Activated CD8-positive, alpha-beta memory T cell treated with anti-CD3 and anti-CD28 coated beads for 24 hours (primary cell): Measurements from ENCODE around the gene ROGDI.

Experiments
- DNase-seq: peaks from one replicate; pipeline ENCODE4 v3.0.0-alpha.2; 2020

Gene ROGDI

DNA sequence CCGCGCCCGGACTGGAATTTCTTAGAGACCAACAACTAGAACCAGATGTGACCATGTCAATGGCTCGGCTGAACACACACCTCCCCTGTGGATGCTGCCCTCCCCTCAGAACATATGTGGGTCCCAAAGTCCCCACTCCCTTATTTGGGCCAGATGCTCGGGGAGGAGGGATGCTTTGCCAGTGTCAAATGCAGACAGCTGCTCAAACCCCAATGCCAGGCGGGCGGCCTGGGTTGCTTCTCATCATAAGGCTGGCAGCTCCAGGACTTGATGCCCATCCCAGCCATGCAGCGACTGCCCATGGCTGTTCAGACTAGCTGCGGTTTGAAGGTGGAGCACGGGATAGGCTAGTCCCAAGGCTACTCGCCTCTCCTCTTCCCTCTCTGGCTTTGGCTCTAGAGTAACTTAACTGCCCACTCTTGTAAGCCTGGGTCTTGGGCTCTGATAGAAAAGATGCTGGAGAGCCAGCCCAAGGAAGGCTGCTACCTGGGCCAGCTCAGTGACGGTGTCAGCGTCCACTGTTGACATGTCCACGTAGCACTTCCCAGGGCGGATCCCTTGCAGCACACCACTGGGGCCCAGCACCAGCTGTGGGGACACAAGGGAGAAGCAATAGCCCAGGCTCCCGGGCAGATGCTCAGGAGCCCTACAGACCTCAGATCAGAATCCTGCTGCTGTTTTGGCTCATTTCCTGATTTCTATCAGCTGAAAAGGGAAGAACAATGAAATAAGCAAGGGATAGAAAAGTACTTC is 11.0 kb upstream of the ROGDI start:
- DNase-seq: no peak

DNA sequence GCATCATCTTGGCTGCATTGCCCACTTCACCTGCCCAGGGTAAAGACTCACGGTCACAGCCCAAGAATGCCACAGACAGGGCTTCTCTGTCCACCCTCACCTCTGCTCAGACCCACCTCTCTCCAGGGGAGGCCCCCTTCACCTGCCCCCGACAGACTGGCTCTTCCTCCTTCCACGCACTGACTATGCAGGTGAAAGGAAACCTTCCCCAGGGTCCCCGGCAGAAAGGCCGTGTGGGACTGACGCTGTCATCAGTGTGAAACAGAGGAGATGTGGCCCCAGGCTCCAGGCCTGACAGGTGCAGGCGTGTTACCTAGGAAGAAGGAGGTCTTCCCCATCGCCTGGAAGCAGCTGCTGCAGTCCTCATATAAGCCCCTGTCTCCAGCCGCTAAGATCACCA is 9.3 kb upstream of the ROGDI start:
- no peak for DNase-seq

DNA sequence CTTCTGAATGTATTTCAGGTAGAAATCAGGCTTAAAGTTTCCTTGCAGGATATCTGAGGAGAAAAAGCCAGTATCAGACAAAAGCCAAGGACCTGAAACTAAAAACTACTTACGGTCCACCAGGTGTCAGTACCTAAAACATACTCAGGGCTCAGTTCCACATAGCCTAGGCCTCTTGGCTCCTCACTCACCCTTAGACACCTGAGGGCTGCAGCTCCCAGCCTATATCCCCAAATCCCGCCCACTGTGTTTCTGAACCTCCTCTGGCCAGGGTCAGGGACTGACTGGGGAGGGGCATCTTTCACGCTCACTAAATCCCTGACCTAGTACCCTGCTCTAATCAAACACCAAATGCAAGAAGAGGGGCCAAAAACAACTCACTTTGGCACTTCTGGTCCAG is 8.8 kb upstream of the ROGDI start:
- DNase-seq: no peak

DNA sequence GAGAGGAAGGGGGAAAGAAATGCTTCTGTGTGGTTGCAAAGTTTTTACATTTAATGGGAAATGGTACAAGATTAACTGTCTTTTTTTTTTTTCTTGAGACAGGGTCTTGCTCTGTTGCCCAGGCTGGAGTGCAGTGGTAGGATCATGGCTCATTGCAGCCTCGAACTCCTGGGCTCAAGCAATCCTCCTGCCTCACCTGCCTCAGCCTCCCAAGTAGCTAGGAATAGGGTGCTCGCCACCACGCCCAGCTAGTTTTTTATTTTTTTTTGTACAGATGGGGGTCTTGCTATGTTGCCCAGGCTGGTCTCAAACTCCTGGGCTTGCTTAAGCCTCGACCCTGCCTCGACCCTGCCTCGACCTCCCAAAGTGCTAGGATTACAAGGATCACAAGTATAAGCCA is 3.8 kb upstream of the ROGDI start:
- no peak for DNase-seq

DNA sequence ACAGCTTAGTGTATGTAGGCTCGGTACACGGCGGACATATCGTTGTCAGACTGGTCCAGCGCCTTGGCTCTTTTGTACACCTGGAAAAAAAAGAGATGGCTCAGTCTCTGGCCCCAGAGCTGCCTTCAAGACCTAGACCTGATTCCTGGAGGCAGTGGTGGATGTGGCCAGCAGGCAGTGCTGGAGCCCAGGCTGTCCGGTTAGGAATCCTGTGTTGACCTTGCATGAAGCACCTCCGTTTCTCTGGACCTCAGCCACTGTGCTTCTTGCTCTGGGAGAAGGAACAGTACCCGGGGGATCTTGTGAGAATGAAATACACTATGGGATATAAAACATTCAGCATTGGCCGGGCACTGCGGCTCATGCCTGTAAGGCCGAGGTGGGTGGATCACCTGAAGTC is 2.8 kb upstream of the ROGDI start:
- no peak for DNase-seq

DNA sequence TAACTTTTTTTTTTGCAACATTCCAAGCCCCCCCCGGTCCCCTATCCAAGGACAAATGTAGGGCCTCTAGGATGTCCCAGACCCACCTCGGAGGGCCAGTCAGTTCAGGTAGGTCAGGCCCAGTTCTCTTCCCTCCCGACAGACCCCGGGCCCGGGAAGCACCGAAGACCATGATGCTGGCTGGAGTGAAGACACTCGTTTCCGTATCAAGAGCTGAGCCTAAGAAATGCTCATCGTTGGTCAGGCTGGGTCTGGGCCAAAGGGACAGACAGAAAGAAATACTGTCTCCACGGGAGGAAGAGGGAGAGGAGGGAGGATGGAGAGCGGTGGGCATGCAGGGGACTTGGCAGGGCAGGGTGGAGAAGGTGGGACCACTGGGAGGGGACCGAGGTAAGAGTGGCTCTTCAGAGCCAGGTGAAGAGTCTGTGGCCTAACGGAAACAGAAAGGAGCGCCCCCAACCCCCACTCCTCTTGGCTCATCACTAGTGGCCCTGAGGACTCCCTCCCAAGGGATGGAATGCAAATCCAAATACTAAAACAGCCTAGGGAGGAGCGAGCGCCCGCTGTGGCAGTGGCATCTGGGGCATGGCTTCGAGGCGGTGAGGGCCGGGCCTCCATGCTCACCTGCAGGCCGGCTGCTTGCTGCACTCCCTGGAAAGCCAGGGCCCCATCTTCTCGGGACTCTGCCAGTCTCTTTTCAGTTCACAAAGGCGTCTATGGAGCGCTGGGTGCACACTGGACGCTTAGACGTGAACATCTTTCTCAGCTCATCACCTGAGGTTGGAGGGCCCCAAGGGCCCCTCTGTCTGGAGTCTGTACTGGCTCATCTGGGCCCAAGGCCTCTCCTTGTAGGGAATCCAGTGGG is 1.7 kb upstream of the ROGDI start:
- DNase-seq: no peak

DNA sequence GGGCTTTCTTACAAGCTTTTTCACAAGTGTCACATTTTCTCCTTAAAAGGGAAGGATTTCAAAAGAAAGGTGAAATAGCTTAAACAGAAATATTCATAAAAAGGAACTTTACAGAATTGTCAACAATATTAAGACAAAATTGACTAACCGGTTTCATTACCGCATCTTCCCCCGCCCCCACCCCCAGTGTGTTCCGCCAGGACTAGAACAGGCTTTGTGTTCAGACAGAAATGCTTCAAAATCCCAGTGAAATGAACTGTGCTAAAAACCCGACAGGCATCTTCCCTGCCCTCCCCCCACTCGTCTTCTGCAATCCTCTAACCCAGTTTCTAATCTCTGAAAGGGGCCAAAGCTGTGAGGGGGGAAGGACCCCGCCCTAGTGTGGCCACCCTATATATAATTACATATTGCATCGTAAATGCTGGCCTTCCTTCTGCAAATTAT is 990 bp upstream of the ROGDI start:
- no peak for DNase-seq

DNA sequence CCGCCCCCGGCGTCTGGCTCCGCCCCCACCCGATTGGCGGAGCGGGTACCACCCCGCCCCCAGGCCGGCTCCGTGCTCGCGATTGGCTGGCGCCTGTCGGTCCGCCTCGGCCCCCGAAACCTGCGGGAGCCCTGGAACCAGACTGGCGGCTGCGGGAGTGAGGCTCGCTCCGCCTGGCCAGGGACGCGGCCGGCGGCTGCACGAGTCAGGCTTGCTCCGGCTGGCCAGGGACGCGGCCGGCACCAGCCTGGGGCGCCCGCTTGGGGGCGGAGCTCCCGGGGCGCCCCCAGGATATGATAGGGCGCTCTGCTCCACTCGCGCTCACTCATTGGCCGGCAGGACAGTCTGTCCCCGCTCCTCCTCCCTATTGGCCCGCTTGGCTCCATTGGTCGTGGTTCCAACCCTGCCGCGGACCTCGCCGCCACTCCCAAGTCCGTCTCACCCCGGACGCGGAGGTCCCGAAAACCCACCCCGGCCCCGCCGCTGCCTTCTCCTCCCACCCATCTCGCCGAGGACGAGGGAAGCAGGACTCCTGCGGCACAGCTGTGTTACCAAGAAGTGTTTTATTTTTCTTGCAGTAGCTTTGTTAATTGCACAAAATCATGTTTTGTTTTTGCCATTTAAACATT is 340 bp upstream of the ROGDI start:
- DNase-seq: peak; percentile 98

DNA sequence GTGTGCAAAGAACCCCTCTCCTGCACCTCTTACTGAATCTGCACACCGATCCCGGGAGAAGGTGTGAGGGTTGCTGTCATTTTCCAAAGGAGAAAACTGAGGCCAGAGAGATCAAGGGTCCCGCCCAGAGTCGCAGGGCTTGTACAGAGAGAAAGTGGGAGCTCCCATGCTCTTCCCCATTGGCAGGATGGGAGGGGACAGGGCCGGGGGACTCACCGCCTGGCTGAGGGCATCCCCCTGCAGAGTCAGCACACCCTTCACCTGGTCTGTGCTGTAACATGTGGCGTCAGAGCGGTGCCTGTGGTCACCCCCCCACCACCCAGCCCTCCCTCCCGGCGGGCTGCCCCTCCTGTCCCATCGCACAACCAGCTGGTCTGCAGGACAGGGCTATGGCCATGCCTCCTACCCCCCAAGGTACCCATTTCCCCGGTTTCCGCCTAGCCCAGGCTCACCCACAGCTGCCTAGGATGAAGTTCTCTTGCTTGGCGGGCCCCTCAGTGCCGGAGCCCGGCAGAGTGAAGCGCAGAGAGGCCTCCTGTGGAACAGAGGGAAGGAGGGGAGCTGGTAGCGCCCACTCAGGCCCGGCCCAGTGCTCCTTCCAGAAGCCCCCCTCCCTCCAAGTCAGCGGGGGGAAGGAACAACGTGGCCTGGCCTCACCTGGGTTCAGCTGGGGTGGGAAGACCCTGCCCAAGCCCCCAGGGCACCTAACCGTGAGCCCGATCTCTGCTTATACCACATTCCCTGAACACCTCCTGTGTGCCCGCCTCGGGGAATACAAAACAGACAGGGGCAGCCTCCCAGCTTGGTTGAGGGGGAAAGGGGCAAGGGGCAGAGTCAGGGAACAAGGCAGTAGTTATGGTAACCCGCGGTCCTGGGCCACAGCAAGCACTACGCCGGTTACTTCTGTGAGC is 1.1 kb downstream of the ROGDI start:
- DNase-seq: no peak

DNA sequence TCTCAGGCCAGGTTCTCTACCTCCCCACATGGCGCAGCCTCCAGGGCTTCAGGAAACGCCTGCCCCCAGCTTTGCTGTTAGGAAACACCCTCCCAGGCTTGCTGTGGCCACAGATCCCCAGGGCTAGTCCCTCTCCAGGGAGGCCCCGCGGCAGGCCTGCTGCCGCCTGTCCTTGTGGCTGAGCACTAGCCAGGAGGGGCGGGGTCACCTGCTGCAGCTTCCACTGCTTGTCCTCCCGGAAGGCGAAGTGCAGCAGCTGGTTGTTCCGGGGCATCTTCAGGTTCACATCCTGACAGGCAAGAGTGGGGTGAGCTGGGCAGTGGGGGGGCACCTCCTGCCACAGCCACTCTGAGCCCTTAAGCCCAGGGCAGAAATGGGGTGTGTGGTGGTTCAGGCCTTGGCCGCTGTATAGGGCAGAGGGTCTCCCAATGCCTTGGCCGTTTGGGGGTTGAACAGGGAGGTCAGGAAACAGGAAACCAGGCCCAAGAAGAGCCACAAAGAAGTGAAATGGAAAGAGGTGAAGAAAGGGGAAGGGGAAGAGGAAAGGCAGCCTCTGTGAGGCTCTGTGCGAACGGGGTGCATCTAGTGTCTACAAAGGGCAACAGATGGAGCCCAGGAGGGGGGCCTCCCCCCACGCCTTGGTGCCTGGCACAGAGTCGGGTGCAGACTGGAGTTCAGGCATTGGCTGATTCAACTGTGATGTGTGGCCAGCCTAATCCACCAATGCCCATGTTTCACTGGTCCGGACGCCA is 2.0 kb downstream of the ROGDI start:
- no peak for DNase-seq

DNA sequence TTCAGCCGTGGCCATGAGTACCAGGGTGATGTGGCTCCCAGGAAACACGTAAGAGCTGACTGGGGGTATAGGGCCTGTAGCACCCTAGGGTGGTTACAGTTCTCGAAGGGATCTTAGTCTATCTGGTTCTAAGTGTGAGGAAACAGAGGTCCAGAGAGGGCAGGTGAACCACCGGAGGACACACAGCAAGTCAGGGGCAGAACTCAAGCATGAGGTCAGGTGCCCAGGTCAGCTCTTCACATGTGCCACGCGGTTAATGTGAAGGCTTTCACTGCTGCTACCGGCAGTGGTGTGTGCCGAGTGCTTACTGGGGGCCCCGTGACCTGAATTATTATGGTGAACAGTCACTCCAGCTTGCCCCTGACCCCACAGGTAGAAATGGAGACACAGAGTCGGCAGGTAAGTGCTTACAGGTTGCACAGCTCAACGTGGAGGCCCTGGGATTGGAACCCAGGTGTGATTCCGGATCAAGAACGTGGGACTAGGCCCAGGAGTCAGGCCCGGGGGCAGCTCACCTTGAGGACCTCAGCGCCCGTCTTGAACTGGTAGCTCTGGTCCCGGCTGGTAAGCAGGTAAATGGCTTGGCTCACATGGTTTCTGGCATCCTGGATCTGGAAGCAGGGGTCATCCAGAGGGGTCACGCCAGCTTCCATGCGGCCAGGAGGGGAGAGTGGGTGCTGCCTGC is 3.1 kb downstream of the ROGDI start:
- DNase-seq: no peak

DNA sequence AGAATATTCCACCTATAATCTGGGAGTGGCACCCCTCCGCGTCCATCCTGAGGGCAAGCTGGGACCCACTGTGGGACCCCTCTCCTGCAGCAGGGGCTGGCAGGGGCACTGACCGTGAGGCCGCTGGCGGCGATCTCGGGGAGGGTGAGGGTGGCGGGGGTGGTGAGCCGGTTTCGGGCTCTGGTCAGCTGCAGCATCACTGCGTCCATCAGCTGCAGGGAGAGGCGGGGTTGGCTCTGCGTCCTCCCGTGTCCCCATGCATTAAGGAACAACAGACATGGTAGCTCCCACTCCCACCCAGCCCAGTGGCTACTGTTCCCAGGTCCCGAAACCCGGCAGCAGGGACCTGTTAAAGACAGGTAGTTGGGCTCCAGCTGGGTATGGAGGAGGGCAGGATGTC is 4.0 kb downstream of the ROGDI start:
- no peak for DNase-seq

DNA sequence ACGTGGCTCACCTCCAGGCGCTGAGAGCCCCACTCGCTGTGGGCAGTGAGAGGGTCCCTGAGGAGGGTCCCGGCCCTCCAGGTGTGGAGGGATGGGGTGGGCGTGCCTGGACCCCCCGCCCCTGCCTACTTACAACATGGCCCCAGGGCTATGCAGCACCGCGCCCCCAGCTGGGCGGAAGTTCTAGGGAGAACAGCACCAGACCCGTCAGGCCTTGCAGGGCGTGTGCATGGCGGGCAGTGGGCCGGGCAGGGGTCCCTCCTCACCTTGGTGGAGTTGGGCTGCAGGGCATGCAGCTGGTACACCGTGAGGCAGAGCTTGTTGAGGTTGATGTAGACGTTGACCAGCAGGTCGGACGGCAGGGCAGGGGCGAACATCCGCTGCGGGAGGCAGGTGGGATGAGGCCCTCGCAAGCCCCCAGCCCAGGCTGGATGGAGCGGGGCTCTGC is 4.6 kb downstream of the ROGDI start:
- no peak for DNase-seq

DNA sequence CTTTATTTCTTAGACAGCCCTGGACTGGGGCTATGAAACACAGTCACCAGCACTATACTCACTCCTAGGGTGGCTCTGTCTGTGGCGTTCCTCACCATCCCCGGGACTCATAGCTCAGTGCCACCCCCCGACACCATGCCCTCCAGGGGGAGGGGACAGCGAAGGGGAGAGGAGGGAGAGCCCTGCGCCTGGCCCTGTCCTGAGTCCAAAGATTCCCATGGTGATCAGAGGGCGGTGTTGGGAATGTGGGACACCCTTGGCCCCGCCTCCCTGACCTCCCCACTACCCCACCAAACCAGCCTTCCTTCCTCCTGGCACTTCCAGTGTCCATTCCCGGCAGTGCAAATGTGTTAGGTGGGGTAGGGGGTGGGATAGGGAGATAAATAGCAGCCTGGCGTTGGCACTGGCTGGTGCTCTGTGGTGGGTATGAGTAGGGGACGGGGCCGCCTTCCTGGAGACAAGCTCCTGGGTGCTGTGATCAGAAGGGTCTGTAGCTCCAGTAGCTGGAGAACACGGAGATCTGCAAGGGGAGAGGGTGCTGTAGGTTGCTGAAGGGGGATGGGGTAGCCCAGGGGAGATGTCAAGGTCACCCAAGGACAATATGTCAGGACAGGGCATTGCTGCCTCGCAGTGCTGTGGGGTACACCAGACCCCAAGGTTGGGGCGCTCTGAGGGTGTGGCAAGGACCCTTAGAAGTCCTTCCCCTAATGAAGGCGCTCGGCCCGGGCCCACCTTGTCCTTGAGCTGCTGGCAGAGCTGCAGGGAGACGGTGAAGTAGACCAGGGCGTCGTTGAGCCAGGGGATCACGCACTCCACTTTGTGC is 5.2 kb downstream of the ROGDI start:
- no peak for DNase-seq

DNA sequence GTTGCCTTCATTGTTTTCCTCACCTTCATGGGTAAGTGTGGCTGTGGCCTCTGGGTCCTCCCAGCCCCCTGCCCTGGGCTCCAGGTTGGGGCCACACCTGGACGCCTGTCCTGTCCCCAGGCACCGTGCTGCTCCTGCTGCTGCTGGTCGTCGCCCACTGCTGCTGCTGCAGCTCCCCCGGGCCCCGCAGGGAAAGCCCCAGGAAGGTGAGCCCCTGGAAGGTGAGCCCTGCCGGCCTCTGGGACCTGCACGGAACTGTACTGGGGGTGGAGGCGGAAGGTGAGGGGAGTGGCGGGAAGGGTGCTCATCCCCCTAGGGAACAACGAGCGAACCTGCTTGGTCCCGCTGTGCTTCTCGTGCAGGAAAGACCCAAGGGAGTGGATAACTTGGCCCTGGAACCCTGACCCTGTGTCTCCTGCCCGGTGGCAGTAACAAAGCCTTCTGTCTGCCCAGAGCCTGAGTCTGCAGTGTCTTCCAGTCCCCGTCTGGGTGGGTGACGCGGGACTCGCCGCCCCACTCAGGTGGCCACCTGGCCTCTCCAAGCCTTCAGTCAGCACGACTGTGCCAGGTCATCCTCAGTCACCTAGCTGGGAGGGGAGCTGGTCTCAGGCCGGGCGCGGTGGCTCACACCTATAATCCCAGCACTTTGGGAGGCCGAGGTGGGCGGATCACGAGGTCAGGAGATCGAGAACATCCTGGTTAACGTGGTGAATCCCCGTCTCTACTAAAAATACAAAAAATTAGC is 6.4 kb downstream of the ROGDI start:
- DNase-seq: no peak

DNA sequence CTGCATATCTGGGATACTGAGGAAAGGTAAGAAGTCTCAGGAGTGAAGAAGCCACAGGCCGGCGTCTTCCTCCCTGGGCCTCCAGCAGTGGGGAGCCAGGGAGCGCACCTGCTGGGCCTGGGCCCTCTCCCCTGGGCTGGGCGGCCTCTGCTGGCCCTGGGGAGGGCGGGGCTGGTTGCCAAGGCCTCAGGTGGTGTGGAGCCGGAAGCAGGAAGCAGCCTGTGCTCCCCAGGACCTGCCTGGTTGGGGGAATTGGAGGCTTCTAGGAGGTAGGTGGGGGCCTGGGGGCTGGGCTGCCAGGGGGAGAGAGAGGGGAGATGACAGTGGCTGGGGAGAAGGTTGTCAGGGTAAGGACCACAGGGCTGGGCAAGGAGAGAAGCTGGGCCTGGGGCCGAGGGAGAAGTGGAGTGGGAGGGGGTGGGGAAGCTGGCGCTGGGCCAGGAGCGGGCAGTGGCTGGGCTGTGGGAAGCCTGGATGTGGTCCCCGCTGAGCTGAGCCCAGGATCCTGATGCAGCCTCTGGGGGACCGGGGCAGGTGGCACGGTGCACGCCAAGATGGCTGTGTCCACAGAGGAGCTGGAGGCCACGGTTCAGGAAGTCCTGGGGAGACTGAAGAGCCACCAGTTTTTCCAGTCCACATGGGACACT is 7.1 kb downstream of the ROGDI start, which contains the start of gene SMIM22:
TSS of gene SMIM22 (plus strand) at position 189 of the 647 bp plus-strand sequence. CDS start at position 555, 366 bp downstream.
- DNase-seq: no peak

DNA sequence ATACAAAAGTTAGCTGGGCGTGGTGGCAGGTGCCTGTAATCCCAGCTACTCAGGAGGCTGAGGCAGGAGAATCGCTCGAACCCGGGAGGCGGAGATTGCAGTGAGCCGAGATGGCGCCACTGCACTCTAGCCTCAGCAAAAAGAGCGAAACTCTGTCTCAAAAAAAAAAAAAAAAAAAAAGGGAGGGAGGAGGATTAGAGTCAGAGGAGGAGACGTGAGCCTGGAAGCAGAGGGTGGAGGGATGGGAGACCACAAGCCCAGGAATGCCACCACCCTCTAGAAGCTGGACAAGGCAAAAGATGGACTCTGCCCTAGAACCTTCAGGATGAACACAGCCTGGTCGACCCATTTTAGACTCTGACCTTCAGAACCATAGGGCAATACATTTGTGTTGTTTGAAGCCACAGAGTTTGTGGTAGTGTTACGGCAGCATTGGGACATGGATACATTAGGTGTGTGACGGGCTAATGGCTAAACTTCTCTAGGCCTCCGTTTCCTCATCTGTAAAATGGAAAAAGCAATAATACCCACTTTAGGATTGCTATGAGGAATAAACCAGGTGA is 9.4 kb downstream of the ROGDI start:
- DNase-seq: no peak

DNA sequence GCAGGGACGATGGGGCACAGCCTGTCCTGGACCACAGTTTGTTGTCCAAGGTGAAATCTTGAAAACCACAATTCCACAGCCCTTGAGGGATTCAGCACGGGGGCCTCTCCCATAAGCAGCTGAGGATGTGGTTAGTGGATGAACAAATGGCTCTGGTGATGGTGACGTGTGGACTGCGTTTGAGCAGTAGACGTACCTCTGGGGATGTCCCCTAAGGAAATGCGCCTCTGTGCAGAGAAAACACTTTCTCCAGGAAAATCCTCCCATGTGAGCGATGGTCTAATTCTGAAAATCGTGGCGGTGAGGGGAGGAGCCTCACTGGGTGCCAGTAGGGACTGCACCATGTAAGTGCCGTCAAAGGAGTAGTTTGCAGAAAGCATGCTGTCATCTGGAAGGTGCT is 11.6 kb downstream of the ROGDI start:
- no peak for DNase-seq

DNA sequence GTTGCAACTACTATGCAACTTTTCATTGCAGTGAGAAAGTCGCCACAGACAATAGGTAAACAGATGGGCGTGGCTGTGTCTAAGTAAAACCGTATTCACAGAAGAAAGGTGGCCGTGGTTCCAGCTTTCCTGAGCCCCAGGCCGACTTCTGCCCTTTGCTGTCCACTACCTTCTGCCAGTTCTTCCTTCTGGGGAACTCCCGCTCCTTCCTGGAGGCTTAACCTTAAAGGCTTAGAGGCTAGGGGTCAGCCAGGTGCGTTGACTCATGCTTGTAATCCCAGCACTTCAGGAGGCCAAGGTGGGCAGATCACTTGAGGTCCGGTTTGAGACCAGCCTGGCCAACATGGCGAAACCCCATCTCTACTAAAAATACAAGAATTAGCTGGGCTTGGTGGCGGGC is 12.2 kb downstream of the ROGDI start:
- DNase-seq: no peak
